GM18868 (cell line): ENCODE measurements around the gene PDIK1L.
A peak's percentile ranks its signal among the peaks of the same experiment; 100 is the strongest.

Experiments used
- ATAC-seq: cut with Tn5 transposase; IDR thresholded peaks from one replicate; pipeline ENCODE4 v1.9.1; 2021; ENCODE audit warnings: mild to moderate bottlenecking, moderate library complexity; ENCODE audit not compliant: unreplicated experiment

The PDIK1L gene

GRCh38 chr1:26169198-26169554 lies 57.6 kb downstream of the PDIK1L start:
- ATAC-seq, result no peak

GRCh38 chr1:26169669-26170471 lies 58.2 kb downstream of the PDIK1L start, which contains the start of gene ZNF593:
Gene ZNF593, plus strand, starts transcription at chr1:26169908. Its CDS starts 76 bp downstream, at chr1:26169984.
- ATAC-seq, result peak; percentile 93

- no peak for ATAC-seq
Measured at GRCh38 chr1:26170472-26170821, 58.8 kb downstream of the PDIK1L start.

- ATAC-seq, result no peak
Measured at GRCh38 chr1:26171084-26172072, 59.8 kb downstream of the PDIK1L start, which contains the start of gene ZNF593OS. Gene ZNF593OS, minus strand, starts transcription at chr1:26171832. Its CDS starts 171 bp downstream, at chr1:26171661.
